Fibroblast of lung (primary cell): ENCODE data around the gene CFB. TPM values are rescaled to one million over a fixed set of nuclear protein-coding genes. Genes with fewer than 3 reads are reported as not detected.
A peak's percentile ranks its signal among the peaks of the same experiment; 100 is the strongest.

Experiments used
- DNase-seq, 2 donors: peaks; one replicate each; pipeline versions ENCODE4 v3.0.0 to v3.0.0-alpha.2; 2010; ENCODE audit warnings: low read depth in 2 of 2
- H2AFZ ChIP-seq: 2 replicates; pipeline ENCODE4 v1.5.1; 2012; ENCODE audit warnings: low read length, control low read depth, inconsistent platforms
- H3K27ac ChIP-seq: 2 replicates; pipeline ENCODE4 v1.5.1; 2011; ENCODE audit warnings: low read length, control low read depth; ENCODE audit not compliant: insufficient read depth
- H3K27me3 ChIP-seq: 2 replicates; pipeline ENCODE4 v1.5.1; 2011; ENCODE audit warnings: mild to moderate bottlenecking, low read length; ENCODE audit not compliant: control insufficient read depth, insufficient read depth
- H3K36me3 ChIP-seq: 2 replicates; pipeline ENCODE4 v1.5.1; 2011; ENCODE audit warnings: low read length; ENCODE audit not compliant: control insufficient read depth, insufficient read depth
- H3K4me1 ChIP-seq: 2 replicates; pipeline ENCODE4 v1.5.1; 2011; ENCODE audit warnings: low read length; ENCODE audit not compliant: control insufficient read depth, insufficient read depth; ENCODE audit errors: extremely low read depth
- H3K4me2 ChIP-seq: 2 replicates; pipeline ENCODE4 v1.5.1; 2011; ENCODE audit warnings: low read length, control low read depth; ENCODE audit not compliant: insufficient read depth; ENCODE audit errors: extremely low read depth
- H3K4me3 ChIP-seq, 4 experiments: fragments of 200-600 bp in 1 of 4; sonication (generic) in 1 of 4; replicated peaks in 1 of 4; 2 replicates each; pipeline ENCODE4 v1.5.1; 2011 to 2016; ENCODE audit warnings: low read length in 4 of 4, low read depth in 3 of 4, mild to moderate bottlenecking in 3 of 4, control low read depth in 2 of 4, inconsistent platforms in 1 of 4, mixed read lengths in 1 of 4; ENCODE audit not compliant: insufficient read depth in 1 of 4; ENCODE audit errors: control extremely low read depth in 1 of 4
- H3K79me2 ChIP-seq: 2 replicates; pipeline ENCODE4 v1.5.1; 2012; ENCODE audit warnings: mild to moderate bottlenecking, low read length, inconsistent platforms; ENCODE audit not compliant: control insufficient read depth, insufficient read depth
- H3K9ac ChIP-seq: 2 replicates; pipeline ENCODE4 v1.5.1; 2011; ENCODE audit warnings: mild to moderate bottlenecking, low read length, control low read depth; ENCODE audit not compliant: insufficient read depth
- H3K9me3 ChIP-seq: 2 replicates; pipeline ENCODE4 v1.5.1; 2012; ENCODE audit warnings: low read depth, low read length; ENCODE audit not compliant: control insufficient read depth, insufficient read depth
- H4K20me1 ChIP-seq: 2 replicates; pipeline ENCODE4 v1.5.1; 2011; ENCODE audit warnings: low read length; ENCODE audit not compliant: control insufficient read depth, insufficient read depth; ENCODE audit errors: extremely low read depth
- CTCF ChIP-seq, 2 donors: IDR thresholded peaks in 1 of 2; conservative IDR thresholded peaks in 1 of 2; 1 replicate in 1 of 2; 2 replicates in 1 of 2; pipeline ENCODE4 v1.5.1; 2011 to 2012; ENCODE audit warnings: low read length in 2 of 2, control low read depth in 1 of 2, inconsistent platforms in 1 of 2, low read depth in 1 of 2, mild to moderate bottlenecking in 1 of 2
- EZH2 ChIP-seq: IDR thresholded peaks from 2 replicates; pipeline ENCODE4 v1.5.1; 2012; ENCODE audit warnings: low read length, control low read depth, mild to moderate bottlenecking; ENCODE audit errors: missing control alignments
- polyA plus RNA-seq, 2 donors: library from polyadenylated mRNA; depleted of rRNA in 1 of 2; stranded (reverse) in 1 of 2; unstranded in 1 of 2; fragments of >200 nt; gene quantifications; 2 replicates each; pipeline ENCODE4 v1.2.1, GENCODE V29; 2011 to 2012; ENCODE audit warnings: missing spikeins in 1 of 2
- total RNA-seq: library from RNA; depleted of rRNA; stranded (reverse); fragments of >200 nt; gene quantifications from 2 replicates; pipeline ENCODE4 v1.2.1, GENCODE V29; 2014

Gene CFB
- total and polyA plus RNA-seq, 2 donors (not counting 1 experiment from before 2014, with no cell fraction given) = 21.7 to 62.9 TPM

GRCh38 chr6:31948753-31949413 lies 3.0 kb downstream of the CFB start:
- H3K4me2 ChIP-seq = no peak overlapping the region
- no peaks in the 10 kb centered on the region for H3K79me2 ChIP-seq
- no peaks in the 10 kb centered on the region for H4K20me1 ChIP-seq
- H3K9me3 ChIP-seq = no peaks in the 10 kb centered on the region
- peaks cover 12% of the 10 kb centered on the region for H3K4me1 ChIP-seq
- no peak overlapping the region for H3K9ac ChIP-seq
- peak; percentile 21 to 22 for DNase-seq
- peaks cover 9% of the 10 kb centered on the region for H3K36me3 ChIP-seq
- no peak overlapping the region for H3K27ac ChIP-seq
- no peak overlapping the region for H2AFZ ChIP-seq
- no peak for TF ChIP-seq CTCF (conservative IDR thresholded peaks at IDR 0.05 in 1 of 2, IDR thresholded peaks at IDR 0.05 in 1 of 2; ENCODE audit: low read depth in 1 of 2, low read length in 2 of 2)
- no peak for TF ChIP-seq EZH2
- no peaks in the 10 kb centered on the region for H3K27me3 ChIP-seq
- H3K4me3 ChIP-seq = no peak overlapping the region

GRCh38 chr6:31949926-31950548 lies 4.1 kb downstream of the CFB start:
- no peak for DNase-seq

More at GRCh38 chr6:31949926-31950548, 4.1 kb downstream of the CFB start:
- Histone ChIP-seq H3K36me3 (peaks cover 20% of the 10 kb centered on the region), H3K4me3 (no peak overlapping the region), H3K9ac (no peak overlapping the region), H2AFZ (no peak overlapping the region), H3K27ac (no peak overlapping the region), H3K79me2 (no peaks in the 10 kb centered on the region), H3K9me3 (no peaks in the 10 kb centered on the region), H4K20me1 (no peaks in the 10 kb centered on the region), H3K4me1 (peaks cover 9% of the 10 kb centered on the region), H3K4me2 (no peak overlapping the region), H3K27me3 (no peaks in the 10 kb centered on the region)
- no peak for TF ChIP-seq EZH2
- no peak for TF ChIP-seq CTCF (conservative IDR thresholded peaks at IDR 0.05 in 1 of 2, IDR thresholded peaks at IDR 0.05 in 1 of 2; ENCODE audit: low read depth in 1 of 2, low read length in 2 of 2)
